ENCODE measurements around the gene PAK5. TPM values are rescaled to one million over a fixed set of nuclear protein-coding genes. Genes with fewer than 3 reads are reported as not detected.

The PAK5 gene
- total and polyA plus RNA-seq, 2 of the 13 experiments (the other 11 are each of a cell fraction or from before 2014, with no cell fraction given) = not detected

- TF ChIP-seq ZNF646 (CRISPR knock-in tag; IDR thresholded peaks at IDR 0.05) (no peak), ZBTB25 (CRISPR knock-in tag; IDR thresholded peaks at IDR 0.05) (no peak), MXI1 (IDR thresholded peaks at IDR 0.05; ENCODE audit: borderline replicate concordance, low read depth, low read length) (no peak), PLSCR1 (CRISPR knock-in tag; IDR thresholded peaks at IDR 0.05; ENCODE audit: borderline replicate concordance) (no peak), CREB3 (CRISPR knock-in tag; IDR thresholded peaks at IDR 0.05) (no peak), GPBP1L1 (CRISPR knock-in tag; IDR thresholded peaks at IDR 0.05) (no peak), DBP (CRISPR knock-in tag; IDR thresholded peaks at IDR 0.05; ENCODE audit: not compliant biosample characterization) (no peak), ZBTB34 (CRISPR knock-in tag; IDR thresholded peaks at IDR 0.05) (no peak), YEATS2 (CRISPR knock-in tag; IDR thresholded peaks at IDR 0.05; ENCODE audit: borderline replicate concordance) (no peak), ZNF24 (IDR thresholded peaks at IDR 0.05) (no peak), PAX8 (CRISPR knock-in tag; IDR thresholded peaks at IDR 0.05; ENCODE audit: borderline replicate concordance) (no peak), ZNF644 (CRISPR knock-in tag; IDR thresholded peaks at IDR 0.05; ENCODE audit: low read depth) (no peak)
Observed at GRCh38 chr20:9740486-9740885, 98.4 kb downstream of the PAK5 start (continued).
